Choroid plexus epithelial cell (primary cell): ENCODE data around the gene NT5C3B.

Source experiments
- DNase-seq: peaks from one replicate; pipeline ENCODE4 v3.0.0-alpha.2; 2010; ENCODE audit warnings: low read depth
- H3K4me3 ChIP-seq: 2 replicates; pipeline ENCODE4 v1.5.1; 2011; ENCODE audit warnings: low read depth, mild to moderate bottlenecking, control low read depth, low read length, moderate library complexity
- CTCF ChIP-seq: conservative IDR thresholded peaks from 2 replicates; pipeline ENCODE4 v1.5.1; 2011; ENCODE audit warnings: low read depth, mild to moderate bottlenecking, control low read depth, inconsistent platforms, low read length, moderate library complexity

The NT5C3B gene

GRCh38 chr17:41785091-41785858 lies 50.8 kb downstream of the NT5C3B start:
- DNase-seq, result peak; percentile 70
- TF ChIP-seq CTCF, result no peak
- peak overlapping the region; percentile 82 for H3K4me3 ChIP-seq

- H3K4me3 ChIP-seq, result peak overlapping the region; percentile 82
- peak; percentile 74 for DNase-seq
These were observed 51.8 kb downstream of the NT5C3B start for GRCh38 chr17:41784207-41784744.

GRCh38 chr17:41782142-41782541 lies 53.9 kb downstream of the NT5C3B start:
- no peak for DNase-seq
- TF ChIP-seq CTCF, result no peak
- no peak overlapping the region for H3K4me3 ChIP-seq

More at GRCh38 chr17:41784207-41784744, 51.8 kb downstream of the NT5C3B start:
- TF ChIP-seq CTCF, result no peak

GRCh38 chr17:41781404-41782110 lies 54.5 kb downstream of the NT5C3B start:
- no peak for TF ChIP-seq CTCF
- peak; percentile 59 for DNase-seq
- no peak overlapping the region for H3K4me3 ChIP-seq

GRCh38 chr17:41779954-41780353 lies 56.1 kb downstream of the NT5C3B start:
- TF ChIP-seq CTCF, result no peak
- no peak overlapping the region for H3K4me3 ChIP-seq
- DNase-seq, result no peak

- TF ChIP-seq CTCF, result peak; percentile 8
- peak; percentile 92 for DNase-seq
- no peak overlapping the region for H3K4me3 ChIP-seq
These were observed 58.4 kb downstream of the NT5C3B start for GRCh38 chr17:41777574-41778188.
